ENCODE measurements around the gene TPST2. TPM values are rescaled to one million over a fixed set of nuclear protein-coding genes. Genes with fewer than 3 reads are reported as not detected.

Gene TPST2
- total RNA-seq, 1 experiment from 2014 or later: 8.2 TPM

- Histone ChIP-seq H3K27ac (ENCODE audit: low read depth, low read length, poor library complexity, severe bottlenecking) (no peak overlapping the region), H3K27me3 (replicated peaks; ENCODE audit: insufficient read depth, low read depth, low read length, poor library complexity) (no peaks in the 10 kb centered on the region), H3K4me3 (ENCODE audit: low read depth, low read length, poor library complexity, severe bottlenecking) (no peak overlapping the region), H3K4me1 (ENCODE audit: insufficient read depth, low read length, poor library complexity, severe bottlenecking) (peaks cover 3% of the 10 kb centered on the region), H3K9me3 (ENCODE audit: low read depth, low read length, poor library complexity, severe bottlenecking) (no peaks in the 10 kb centered on the region), H3K36me3 (ENCODE audit: insufficient read depth, low read length, poor library complexity, severe bottlenecking) (no peaks in the 10 kb centered on the region)
- no TSS peak for BruUV-seq (replicated peaks)
- CTCF ChIA-PET: no interaction called here
- intact Hi-C loops (cut with micrococcal nuclease; ENCODE audit: unreplicated experiment): no loop called here
- POLR2A ChIA-PET (ENCODE audit: low non-redundant PET): no interaction called here
- TF ChIP-seq, protein P1, sequence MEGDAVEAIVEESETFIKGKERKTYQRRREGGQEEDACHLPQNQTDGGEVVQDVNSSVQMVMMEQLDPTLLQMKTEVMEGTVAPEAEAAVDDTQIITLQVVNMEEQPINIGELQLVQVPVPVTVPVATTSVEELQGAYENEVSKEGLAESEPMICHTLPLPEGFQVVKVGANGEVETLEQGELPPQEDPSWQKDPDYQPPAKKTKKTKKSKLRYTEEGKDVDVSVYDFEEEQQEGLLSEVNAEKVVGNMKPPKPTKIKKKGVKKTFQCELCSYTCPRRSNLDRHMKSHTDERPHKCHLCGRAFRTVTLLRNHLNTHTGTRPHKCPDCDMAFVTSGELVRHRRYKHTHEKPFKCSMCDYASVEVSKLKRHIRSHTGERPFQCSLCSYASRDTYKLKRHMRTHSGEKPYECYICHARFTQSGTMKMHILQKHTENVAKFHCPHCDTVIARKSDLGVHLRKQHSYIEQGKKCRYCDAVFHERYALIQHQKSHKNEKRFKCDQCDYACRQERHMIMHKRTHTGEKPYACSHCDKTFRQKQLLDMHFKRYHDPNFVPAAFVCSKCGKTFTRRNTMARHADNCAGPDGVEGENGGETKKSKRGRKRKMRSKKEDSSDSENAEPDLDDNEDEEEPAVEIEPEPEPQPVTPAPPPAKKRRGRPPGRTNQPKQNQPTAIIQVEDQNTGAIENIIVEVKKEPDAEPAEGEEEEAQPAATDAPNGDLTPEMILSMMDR (conservative IDR thresholded peaks at IDR 0.05; ENCODE audit: low read depth, low read length): no peak
- no peak for TF ChIP-seq EZH2 (IDR thresholded peaks at IDR 0.05; ENCODE audit: borderline replicate concordance, low read depth, low read length, poor library complexity, severe bottlenecking)
- no peak for DNase-seq (ENCODE audit: low spot score)
These were observed 34.5 kb downstream of the TPST2 start for GRCh38 chr22:26555478-26555877.

GRCh38 chr22:26554956-26555355 lies 35.0 kb downstream of the TPST2 start:
- no peak overlapping the region for H3K27ac ChIP-seq (ENCODE audit: low read depth, low read length, poor library complexity, severe bottlenecking)
- no peaks in the 10 kb centered on the region for H3K9me3 ChIP-seq (ENCODE audit: low read depth, low read length, poor library complexity, severe bottlenecking)
- no peak for DNase-seq (ENCODE audit: low spot score)
- peaks cover 3% of the 10 kb centered on the region for H3K4me1 ChIP-seq (ENCODE audit: insufficient read depth, low read length, poor library complexity, severe bottlenecking)
- ChIA-PET POLR2A (ENCODE audit: low non-redundant PET) (no interaction called here), CTCF (no interaction called here)
- H3K27me3 ChIP-seq (replicated peaks; ENCODE audit: insufficient read depth, low read depth, low read length, poor library complexity): no peaks in the 10 kb centered on the region
- no peak overlapping the region for H3K4me3 ChIP-seq (ENCODE audit: low read depth, low read length, poor library complexity, severe bottlenecking)
- TF ChIP-seq EZH2 (IDR thresholded peaks at IDR 0.05; ENCODE audit: borderline replicate concordance, low read depth, low read length, poor library complexity, severe bottlenecking): no peak
- TF ChIP-seq, protein P1 (conservative IDR thresholded peaks at IDR 0.05; ENCODE audit: low read depth, low read length): no peak
- intact Hi-C loops (cut with micrococcal nuclease; ENCODE audit: unreplicated experiment): no loop called here
- no TSS peak for BruUV-seq (replicated peaks)
- no peaks in the 10 kb centered on the region for H3K36me3 ChIP-seq (ENCODE audit: insufficient read depth, low read length, poor library complexity, severe bottlenecking)

GRCh38 chr22:26553056-26553752 lies 36.7 kb downstream of the TPST2 start:
- intact Hi-C loops (cut with micrococcal nuclease; ENCODE audit: unreplicated experiment): no loop called here
- H3K9me3 ChIP-seq (ENCODE audit: low read depth, low read length, poor library complexity, severe bottlenecking): no peaks in the 10 kb centered on the region
- H3K36me3 ChIP-seq (ENCODE audit: insufficient read depth, low read length, poor library complexity, severe bottlenecking): no peaks in the 10 kb centered on the region
- CTCF ChIA-PET: no interaction called here
- no peaks in the 10 kb centered on the region for H3K27me3 ChIP-seq (replicated peaks; ENCODE audit: insufficient read depth, low read depth, low read length, poor library complexity)
- peak; percentile 14 for DNase-seq (ENCODE audit: low spot score)
- no peak overlapping the region for H3K4me3 ChIP-seq (ENCODE audit: low read depth, low read length, poor library complexity, severe bottlenecking)
- H3K4me1 ChIP-seq (ENCODE audit: insufficient read depth, low read length, poor library complexity, severe bottlenecking): peaks cover 3% of the 10 kb centered on the region
- POLR2A ChIA-PET (ENCODE audit: low non-redundant PET): no interaction called here
- TF ChIP-seq, protein P1 (conservative IDR thresholded peaks at IDR 0.05; ENCODE audit: low read depth, low read length): no peak
- no peak for TF ChIP-seq EZH2 (IDR thresholded peaks at IDR 0.05; ENCODE audit: borderline replicate concordance, low read depth, low read length, poor library complexity, severe bottlenecking)
- no peak overlapping the region for H3K27ac ChIP-seq (ENCODE audit: low read depth, low read length, poor library complexity, severe bottlenecking)
- BruUV-seq (replicated peaks): no TSS peak

Measured in A673 (cell line).